ENCODE results near the gene ROS1.

The ROS1 gene

DNA sequence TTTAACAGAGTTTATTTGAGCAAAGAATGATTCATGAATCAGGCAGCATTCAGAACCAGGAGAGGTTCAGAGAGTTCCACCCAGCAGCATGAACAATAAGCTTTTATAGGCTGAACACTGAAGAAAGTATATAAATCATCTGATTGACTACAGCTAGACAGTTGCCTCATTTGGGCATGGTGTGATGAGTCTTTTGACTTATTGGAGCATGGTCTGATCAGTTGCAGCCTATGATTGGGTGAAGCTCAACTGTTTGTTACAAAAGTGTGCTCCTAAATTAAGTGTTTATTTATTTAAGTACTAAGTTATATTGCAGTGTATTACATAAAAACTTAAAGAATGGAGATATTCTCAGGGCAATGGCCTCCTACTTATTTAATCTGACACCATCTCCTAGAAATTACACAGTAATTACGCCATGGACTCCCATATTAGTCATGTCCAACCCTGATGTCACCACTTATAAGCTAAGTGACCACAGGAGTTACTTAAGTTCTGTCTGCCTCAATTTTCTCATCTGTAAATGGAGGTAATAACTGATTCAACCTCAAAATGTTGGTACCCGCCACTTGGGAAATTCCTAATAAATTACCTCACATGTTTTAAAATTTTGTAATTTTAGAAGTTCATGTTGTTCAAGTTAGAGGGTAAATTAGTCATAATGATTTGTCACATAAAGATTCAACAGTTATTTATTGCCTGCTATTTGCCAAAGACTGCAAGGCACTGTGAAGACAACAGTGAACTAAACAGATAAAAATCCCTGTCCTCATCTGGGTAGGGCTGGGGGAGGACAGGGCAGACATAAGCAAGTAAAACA lies 15.2 kb upstream of the ROS1 start:
- no peak for DNase-seq

DNA sequence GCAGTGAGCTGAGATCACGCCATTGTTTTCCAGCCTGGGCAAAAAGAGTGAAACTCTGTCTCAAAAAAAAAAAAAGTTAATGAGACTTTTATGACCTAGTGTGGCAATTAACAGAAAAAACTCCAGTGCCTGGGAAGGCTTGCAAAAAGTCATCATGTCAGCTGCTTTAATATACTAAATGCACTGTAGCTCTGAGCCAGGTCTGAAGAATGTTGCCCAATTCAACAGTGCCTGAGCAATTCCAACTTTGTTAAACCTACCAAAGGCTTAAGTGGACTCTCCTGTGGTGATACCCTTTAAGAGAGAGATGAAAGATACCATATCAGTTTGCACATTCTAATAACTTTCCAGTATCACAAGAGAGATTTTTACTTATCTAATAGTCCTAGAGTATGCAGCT lies 6.5 kb upstream of the ROS1 start:
- DNase-seq, result no peak

- no peak for DNase-seq
These were observed 2.0 kb downstream of the ROS1 start for GRCh38 chr6:117423754-117424153.

DNA sequence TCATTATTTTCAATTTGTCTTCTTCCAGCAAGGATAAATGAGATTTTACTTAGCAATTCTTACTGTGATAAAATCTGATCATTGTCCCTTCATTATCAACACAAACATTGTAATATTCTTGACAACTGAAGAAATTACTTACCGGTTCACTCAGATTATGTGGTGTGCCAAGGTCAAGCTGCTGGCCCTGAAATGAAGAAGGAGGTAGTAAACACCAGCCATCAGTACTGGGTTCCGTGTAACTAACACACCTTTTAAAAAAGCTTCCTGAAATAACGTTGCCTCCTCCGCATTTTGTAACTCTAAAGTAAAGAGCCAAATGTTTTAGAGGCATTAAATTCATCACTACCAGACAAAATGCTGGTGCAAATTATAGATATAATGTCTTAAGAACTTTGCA lies 7.4 kb downstream of the ROS1 start:
- no peak for DNase-seq

DNA sequence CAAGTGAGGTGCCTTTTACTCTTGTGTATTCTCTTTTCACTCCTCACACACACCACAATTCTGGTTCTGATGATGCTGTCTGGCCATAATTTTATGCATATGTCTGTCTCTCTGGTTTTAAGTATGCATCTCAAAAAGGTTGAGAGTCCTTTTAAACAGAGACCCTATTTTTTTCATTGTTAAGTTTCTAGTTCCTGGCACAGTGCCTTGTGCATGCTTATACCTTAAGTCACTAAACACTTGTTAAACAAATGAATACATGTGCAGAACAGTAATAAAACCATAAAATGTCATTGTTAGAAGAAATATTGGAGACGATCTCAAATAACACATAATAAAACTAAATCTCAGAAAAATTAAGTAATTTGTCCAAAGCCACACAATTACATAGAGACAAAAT lies 7.9 kb downstream of the ROS1 start:
- DNase-seq, result no peak

DNA sequence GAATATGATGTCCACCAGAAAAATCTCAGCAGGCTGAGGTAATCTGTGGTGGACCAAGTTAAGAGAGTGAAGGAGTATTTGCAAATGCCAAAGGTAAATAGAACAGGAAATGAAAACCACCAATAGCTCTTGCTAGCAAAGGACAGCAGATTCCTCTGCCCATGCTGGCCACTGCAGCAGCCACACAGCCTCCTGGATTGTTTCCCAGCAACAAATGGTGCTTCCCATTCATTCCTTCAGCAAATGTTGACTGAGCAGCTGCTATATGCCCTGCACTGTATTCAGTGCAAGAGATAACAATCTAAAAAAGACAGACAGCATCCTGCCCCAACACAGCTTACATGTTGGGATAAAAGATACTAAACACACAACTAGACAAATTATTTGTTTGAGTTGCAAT lies 11.0 kb downstream of the ROS1 start:
- no peak for DNase-seq

DNA sequence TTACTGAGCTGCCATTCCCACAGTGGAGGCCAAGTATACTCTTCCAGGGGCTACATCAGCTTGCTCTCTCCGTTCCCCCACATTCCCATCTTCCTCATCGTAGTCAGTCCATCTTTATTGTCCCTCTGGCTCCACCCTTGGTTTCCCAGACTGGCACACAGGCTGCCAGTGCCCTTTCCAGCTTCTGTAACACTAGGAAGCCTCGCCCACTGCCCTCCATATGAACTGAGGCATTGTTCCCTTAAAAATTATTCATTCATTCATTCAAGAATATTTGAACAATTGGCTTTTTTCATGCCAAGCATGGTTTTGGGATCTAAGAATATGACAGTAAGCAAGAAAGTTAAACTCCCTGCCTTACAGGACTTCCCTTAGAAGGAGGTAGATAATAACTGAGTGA lies 14.3 kb downstream of the ROS1 start:
- DNase-seq, result no peak

- no peak for DNase-seq
These were observed 15.9 kb downstream of the ROS1 start for GRCh38 chr6:117409863-117410262.

DNA sequence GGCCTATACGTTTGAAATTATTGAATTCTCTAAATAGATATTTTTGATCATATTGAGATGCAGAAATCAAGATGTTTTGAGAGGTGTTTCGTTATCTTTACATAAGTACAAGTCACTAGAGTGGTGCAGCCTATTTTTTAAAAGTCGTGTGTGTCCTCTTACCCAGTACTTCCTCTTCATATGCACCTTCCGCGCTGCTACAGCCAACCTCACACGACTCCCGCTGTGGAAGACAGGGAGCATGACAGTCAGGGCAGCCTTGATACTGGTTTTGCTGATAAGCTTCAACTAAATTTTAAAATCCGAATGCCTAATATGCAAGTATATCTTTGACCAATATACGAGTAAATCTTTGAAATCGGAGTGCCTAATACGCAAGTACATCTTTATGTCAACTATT lies 16.3 kb downstream of the ROS1 start:
- DNase-seq, result no peak

GRCh38 chr6:117404548-117404947 lies 21.2 kb downstream of the ROS1 start:
- no peak for DNase-seq

- DNase-seq, result no peak
These were observed 23.9 kb downstream of the ROS1 start for GRCh38 chr6:117401799-117402198.

DNA sequence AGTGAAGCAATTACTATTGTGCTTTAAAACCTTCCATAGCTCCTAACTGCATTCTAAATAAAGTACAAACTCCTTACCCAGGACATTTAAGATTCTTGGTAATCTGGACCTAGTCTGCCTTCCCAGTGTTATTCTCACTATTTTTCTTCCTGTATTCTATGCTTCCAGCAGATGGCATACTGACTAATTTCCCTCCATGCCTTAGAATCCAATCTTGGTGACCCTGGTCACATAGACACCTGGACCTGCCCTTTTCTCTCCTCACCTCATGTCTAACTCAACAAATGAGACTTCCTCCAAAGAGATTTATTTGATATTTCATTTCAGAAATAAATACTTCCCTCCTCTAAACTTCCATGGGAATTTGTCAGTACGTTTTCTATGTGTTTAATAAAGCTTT lies 25.8 kb downstream of the ROS1 start:
- DNase-seq, result no peak

DNA sequence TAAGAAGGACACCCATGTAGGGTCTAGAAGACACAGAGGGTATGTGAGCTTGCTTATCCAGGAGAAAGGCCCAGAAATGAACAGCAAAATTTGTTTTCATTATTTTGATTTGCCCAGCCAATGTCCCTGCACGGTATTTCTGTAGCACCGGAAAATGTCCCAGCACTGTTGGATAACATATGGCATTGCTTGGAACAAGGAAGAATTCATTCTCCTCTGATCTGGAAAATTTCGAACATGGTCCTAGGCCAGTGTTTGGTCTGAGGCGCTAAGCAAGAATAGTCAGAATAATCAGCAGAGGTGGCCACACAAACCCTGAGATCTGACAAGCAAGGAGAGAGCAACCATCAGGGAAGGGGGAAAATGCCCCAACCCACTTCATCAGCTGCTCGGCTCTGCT lies 26.6 kb downstream of the ROS1 start:
- DNase-seq, result no peak

GRCh38 chr6:117397536-117398227 lies 28.1 kb downstream of the ROS1 start:
- no peak for DNase-seq

- DNase-seq, result no peak
These were observed 29.5 kb downstream of the ROS1 start for GRCh38 chr6:117396228-117396627.

GRCh38 chr6:117395164-117395563 lies 30.6 kb downstream of the ROS1 start:
- DNase-seq, result no peak

DNA sequence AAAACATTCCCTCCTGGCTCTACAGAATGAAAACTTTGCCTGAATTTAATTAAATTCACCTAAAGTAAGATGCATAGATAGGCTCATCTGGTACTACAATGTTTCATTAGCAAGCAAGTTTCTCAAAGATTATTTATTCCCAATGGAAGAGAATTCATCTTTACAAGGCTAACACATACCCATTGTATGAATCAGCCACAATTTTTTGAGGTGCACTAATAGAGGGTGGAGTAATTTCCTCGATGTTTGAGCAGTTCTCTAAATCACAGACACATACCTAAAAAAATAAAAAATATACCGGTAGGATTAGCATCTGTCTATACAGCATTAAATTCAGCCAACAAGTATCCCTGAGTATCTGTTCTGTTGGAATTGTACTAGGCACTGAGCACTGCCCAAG lies 32.7 kb downstream of the ROS1 start:
- DNase-seq, result no peak

DNA sequence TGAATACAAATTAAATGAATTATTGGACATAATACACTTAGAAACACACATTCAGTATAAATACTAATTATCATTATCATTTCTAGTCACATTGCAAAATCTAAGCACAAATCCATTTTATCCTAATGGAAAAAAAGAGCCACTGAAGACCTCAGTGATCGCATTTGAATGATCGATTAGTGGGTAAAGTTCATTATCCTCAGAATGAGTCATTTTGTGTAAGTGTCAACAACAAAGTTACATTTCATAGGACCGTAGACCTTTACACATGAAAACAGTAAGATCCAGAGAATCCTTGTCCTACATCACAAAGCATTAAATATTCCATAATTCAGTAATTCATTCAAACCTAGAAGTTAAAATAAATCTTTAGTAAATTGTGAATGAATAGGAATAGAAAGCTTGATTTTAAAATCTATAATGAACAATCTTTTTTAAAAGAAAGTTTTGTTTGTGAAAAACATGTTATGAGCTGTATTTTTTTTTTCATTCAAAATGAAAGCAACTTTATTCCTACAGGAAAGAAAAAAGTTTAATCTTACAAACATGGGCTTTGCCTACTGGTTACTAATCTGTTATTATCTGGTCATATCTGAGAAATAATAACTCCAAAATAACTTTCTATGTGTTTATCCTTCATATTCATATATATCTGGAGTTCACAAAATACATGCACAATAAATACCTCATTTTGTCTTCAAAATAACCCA lies 33.7 kb downstream of the ROS1 start:
- DNase-seq, result no peak

DNA sequence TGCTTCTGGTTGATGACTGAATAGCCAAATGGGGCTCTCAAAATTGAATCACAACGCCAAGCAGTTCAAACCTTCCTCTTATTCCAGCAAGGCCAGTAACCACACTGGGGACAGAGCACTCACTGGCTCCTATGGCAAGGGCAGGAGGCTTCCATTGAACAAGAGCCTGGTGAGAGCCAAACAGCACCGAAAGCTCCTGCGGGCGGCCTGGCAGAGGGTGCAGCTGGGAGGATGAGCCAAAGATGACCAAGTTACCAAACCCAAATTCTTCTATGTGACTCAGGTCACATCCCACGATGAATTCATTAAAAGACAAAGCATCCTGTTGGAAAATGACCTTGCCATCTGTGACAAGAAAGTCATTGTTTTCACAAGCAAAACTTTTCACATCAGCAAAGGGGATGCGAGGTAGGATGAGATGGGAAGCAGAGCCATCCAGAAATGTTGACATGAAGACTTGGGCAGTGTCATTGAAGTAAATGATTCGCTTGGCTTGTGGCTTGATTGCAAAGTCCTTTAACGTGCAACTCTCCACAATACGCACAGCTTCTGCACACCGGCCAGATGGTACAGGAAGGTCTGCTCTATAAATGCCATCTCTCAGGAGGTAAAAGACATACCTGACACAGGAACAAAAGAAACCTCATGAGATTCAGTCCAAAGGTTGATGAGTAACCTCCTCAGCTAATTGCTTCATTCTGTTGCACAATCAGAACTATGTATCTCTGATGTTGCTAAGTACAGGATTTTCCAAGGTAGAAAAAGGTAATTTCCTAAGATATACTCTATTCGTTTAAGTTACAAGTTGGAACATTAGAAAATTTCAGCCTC lies 36.3 kb downstream of the ROS1 start:
- DNase-seq, result no peak

DNA sequence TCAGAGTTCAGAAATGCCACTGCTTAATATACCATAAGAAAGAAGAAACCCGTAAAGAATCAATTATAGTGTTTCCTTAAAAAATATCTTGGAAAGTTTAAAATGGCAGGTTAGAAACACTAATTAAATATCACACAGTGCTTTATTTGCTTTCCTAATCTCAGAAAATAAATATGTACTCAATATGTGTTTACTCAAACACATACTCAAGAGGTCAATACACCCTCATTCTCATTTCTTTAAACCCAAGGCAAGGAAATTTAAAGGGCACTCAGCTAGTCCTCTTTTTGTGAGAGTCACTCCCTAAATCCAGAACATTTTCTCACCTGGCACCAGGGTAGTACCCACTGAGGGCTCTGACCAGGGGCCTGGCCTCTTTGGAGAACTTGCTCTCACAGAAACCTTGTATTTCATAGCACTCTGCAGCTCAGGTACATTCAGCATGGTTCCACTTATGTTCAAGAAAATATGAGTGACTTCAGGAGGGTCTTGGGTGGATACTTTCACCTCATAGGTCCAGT lies 38.2 kb downstream of the ROS1 start:
- DNase-seq, result no peak

- DNase-seq, result no peak
These were observed 41.1 kb downstream of the ROS1 start for GRCh38 chr6:117384659-117385058.

GRCh38 chr6:117381749-117382148 lies 44.0 kb downstream of the ROS1 start:
- no peak for DNase-seq

Measured in right kidney (tissue), 1 donor.